GM19240 (cell line): ENCODE data around the gene MEGF10.

Experiments used
- DNase-seq: peaks from one replicate; pipeline ENCODE4 v3.0.0; 2011; ENCODE audit warnings: low spot score; ENCODE audit not compliant: insufficient read length

MEGF10 gene

GRCh38 chr5:127409921-127410675 lies 119.5 kb downstream of the MEGF10 start:
- DNase-seq, result no peak

GRCh38 chr5:127410959-127411358 lies 120.4 kb downstream of the MEGF10 start:
- no peak for DNase-seq

- no peak for DNase-seq
Measured at GRCh38 chr5:127411381-127411780, 120.8 kb downstream of the MEGF10 start.

GRCh38 chr5:127412698-127413097 lies 122.1 kb downstream of the MEGF10 start:
- DNase-seq, result no peak

- no peak for DNase-seq
Measured at GRCh38 chr5:127415034-127415433, 124.4 kb downstream of the MEGF10 start.

- no peak for DNase-seq
Measured at GRCh38 chr5:127416906-127417305, 126.3 kb downstream of the MEGF10 start.

GRCh38 chr5:127417528-127417927 lies 126.9 kb downstream of the MEGF10 start:
- DNase-seq, result no peak

- no peak for DNase-seq
Measured at GRCh38 chr5:127418367-127418766, 127.8 kb downstream of the MEGF10 start.

- no peak for DNase-seq
Measured at GRCh38 chr5:127418974-127419682, 128.5 kb downstream of the MEGF10 start.

GRCh38 chr5:127419683-127420257 lies 129.2 kb downstream of the MEGF10 start:
- DNase-seq, result no peak

- no peak for DNase-seq
Measured at GRCh38 chr5:127420758-127421157, 130.2 kb downstream of the MEGF10 start.

- no peak for DNase-seq
Measured at GRCh38 chr5:127421471-127421870, 130.9 kb downstream of the MEGF10 start.

- DNase-seq, result no peak
Measured at GRCh38 chr5:127423173-127423798, 132.7 kb downstream of the MEGF10 start.

- DNase-seq, result no peak
Measured at GRCh38 chr5:127425037-127425436, 134.4 kb downstream of the MEGF10 start.

- no peak for DNase-seq
Measured at GRCh38 chr5:127425868-127426267, 135.3 kb downstream of the MEGF10 start.

- DNase-seq, result no peak
Measured at GRCh38 chr5:127426661-127427060, 136.1 kb downstream of the MEGF10 start.

- no peak for DNase-seq
Measured at GRCh38 chr5:127428276-127428675, 137.7 kb downstream of the MEGF10 start.

GRCh38 chr5:127428748-127429147 lies 138.2 kb downstream of the MEGF10 start:
- no peak for DNase-seq

GRCh38 chr5:127429928-127430327 lies 139.3 kb downstream of the MEGF10 start:
- DNase-seq, result no peak

GRCh38 chr5:127430627-127431026 lies 140.0 kb downstream of the MEGF10 start:
- DNase-seq, result no peak

GRCh38 chr5:127431977-127432585 lies 141.5 kb downstream of the MEGF10 start:
- DNase-seq, result no peak

- no peak for DNase-seq
Measured at GRCh38 chr5:127433526-127433925, 142.9 kb downstream of the MEGF10 start.
